ENCODE data around the gene GNB3. TPM values are rescaled to one million over a fixed set of nuclear protein-coding genes. Genes with fewer than 3 reads are reported as not detected.
A peak's percentile ranks its signal among the peaks of the same experiment; 100 is the strongest.

GNB3 gene
- under 1 TPM; 0.48 to 0.54 TPM for total RNA-seq

GRCh38 chr12:6840761-6841515 lies at the start of gene GNB3:
TSS of gene GNB3 (plus strand) at chr12:6840925. CDS start at chr12:6841288, 363 bp downstream.
- DNase-seq, result no peak
- no peaks in the 10 kb centered on the region for H3K27me3 Mint-ChIP-seq (ENCODE audit: low read depth)
- no peak within 1 kb of the TSS for H3K4me3 Mint-ChIP-seq
- peaks cover 2% of the 10 kb centered on the region for H3K36me3 Mint-ChIP-seq (ENCODE audit: low read depth)
- no peak within 1 kb of the TSS for H3K27ac Mint-ChIP-seq
- intact Hi-C loops (cut with micrococcal nuclease), result no loop called here
- CTCF ChIA-PET, result interaction anchor here (0.6 to 1.6 kb wide), 2 partner anchors 87 to 134 kb away, joined by 3 to 5 read pairs; no protein-coding TSS in a partner anchor
- H3K4me1 Mint-ChIP-seq (ENCODE audit: low read depth), result no peaks in the 10 kb centered on the region
- H3K9me3 Mint-ChIP-seq, result no peaks in the 10 kb centered on the region

GRCh38 chr12:6791931-6792520 lies 48.7 kb upstream of the GNB3 start:
- Mint-ChIP-seq H3K27me3 (ENCODE audit: low read depth) (no peaks in the 10 kb centered on the region), H3K9me3 (no peaks in the 10 kb centered on the region), H3K36me3 (ENCODE audit: low read depth) (peaks cover 36% of the 10 kb centered on the region), H3K4me3 (peak overlapping the region; percentile 97), H3K4me1 (ENCODE audit: low read depth) (peaks cover 55% of the 10 kb centered on the region), H3K27ac (peak overlapping the region; percentile 96)
- CTCF ChIA-PET, result interaction anchor here (0.6 to 6.5 kb wide), 17 partner anchors 10 to 234 kb away, joined by 3 to 39 read pairs (median 4); partner anchors contain the start of genes COPS7A, LAG3, MLF2 and PTMS
- intact Hi-C loops (cut with micrococcal nuclease), result loop anchor here (1.0 to 5.0 kb wide), 4 partner anchors 19 to 300 kb away; partner anchors contain the start of genes CHD4, MRPL51, NCAPD2 and USP5
- no peak for DNase-seq

DNA sequence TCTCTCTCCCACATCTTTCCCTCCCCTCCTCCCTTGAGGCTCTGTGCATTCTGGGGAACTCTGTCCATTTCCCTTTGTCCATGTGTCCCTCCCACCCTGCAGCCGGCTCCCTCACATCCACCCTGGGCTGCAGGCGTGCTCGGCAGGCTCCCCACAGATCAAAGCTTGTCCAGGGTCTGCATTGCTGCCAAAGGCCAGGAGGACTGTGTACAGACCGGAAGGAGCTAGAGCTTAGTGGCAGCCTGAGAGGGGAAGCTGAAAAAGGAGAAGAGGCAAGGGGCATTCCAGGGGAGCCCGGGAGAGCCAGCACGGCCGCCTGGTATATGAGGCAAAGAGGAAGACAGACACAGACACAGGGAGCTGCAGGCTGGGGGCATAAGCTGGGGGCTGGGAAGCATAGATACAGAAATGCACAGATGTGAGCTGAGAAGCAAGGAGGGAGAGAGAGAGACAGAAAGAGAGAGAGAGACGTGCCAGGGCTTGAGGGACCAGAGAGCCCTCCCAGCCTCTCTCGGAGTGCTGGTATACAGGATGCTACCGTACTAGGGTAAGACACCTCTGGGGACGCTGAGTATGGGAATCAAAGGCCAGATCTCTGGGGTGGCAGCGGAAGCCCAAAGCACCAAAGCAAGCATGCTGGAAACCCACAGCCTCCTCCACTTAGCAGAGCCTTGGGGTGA lies 48.1 kb upstream of the GNB3 start:
- peak overlapping the region; percentile 97 for H3K4me3 Mint-ChIP-seq
- peak; percentile 61 for DNase-seq
- intact Hi-C loops (cut with micrococcal nuclease), result loop anchor here (2.0 to 5.0 kb wide), 3 partner anchors 18 to 300 kb away; partner anchors contain the start of genes CHD4, MRPL51 and NCAPD2

DNA sequence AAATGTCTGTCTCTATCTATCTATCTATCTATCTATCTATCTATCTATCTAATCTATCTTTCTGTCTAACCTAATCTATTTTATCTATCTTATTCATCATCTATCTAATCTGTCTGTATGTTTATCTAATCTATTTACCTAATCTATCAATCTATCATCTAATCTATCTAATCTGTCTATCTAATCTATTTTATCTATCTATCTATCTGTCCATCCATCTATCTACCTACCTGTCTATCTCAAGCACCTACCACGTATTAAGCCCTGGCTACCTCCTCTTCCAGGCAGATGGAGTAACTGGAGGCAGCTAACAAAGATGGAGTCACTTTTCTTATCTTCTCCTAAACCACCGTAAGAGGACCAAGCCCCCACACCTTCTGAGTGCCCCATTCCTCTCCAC lies 45.6 kb upstream of the GNB3 start:
- H3K4me3 Mint-ChIP-seq, result no peak overlapping the region
- CTCF ChIA-PET, result interaction anchor here (0.7 to 1.8 kb wide), 5 partner anchors 26 to 41 kb away, joined by 3 to 7 read pairs (median 6); no protein-coding TSS in a partner anchor
- peaks cover 38% of the 10 kb centered on the region for H3K36me3 Mint-ChIP-seq (ENCODE audit: low read depth)
- intact Hi-C loops (cut with micrococcal nuclease), result no loop called here
- DNase-seq, result no peak
- H3K9me3 Mint-ChIP-seq, result no peaks in the 10 kb centered on the region
- peaks cover 54% of the 10 kb centered on the region for H3K4me1 Mint-ChIP-seq (ENCODE audit: low read depth)
- no peak overlapping the region for H3K27ac Mint-ChIP-seq
- H3K27me3 Mint-ChIP-seq (ENCODE audit: low read depth), result no peaks in the 10 kb centered on the region

More for the DNA sequence above, 48.1 kb upstream of the GNB3 start:
- CTCF ChIA-PET, result interaction anchor here (0.6 to 6.5 kb wide), 17 partner anchors 10 to 235 kb away, joined by 3 to 39 read pairs (median 4); partner anchors contain the start of genes COPS7A, LAG3, MLF2 and PTMS
- H3K27me3 Mint-ChIP-seq (ENCODE audit: low read depth), result no peaks in the 10 kb centered on the region
- peaks cover 36% of the 10 kb centered on the region for H3K36me3 Mint-ChIP-seq (ENCODE audit: low read depth)
- H3K4me1 Mint-ChIP-seq (ENCODE audit: low read depth), result peaks cover 51% of the 10 kb centered on the region
- H3K9me3 Mint-ChIP-seq, result no peaks in the 10 kb centered on the region
- H3K27ac Mint-ChIP-seq, result peak overlapping the region; percentile 96

GRCh38 chr12:6796576-6796975 lies 44.1 kb upstream of the GNB3 start:
- CTCF ChIA-PET, result interaction anchor here (0.7 to 1.8 kb wide), 5 partner anchors 10 to 42 kb away, joined by 3 to 7 read pairs (median 3); no protein-coding TSS in a partner anchor
- H3K4me1 Mint-ChIP-seq (ENCODE audit: low read depth), result peaks cover 55% of the 10 kb centered on the region
- intact Hi-C loops (cut with micrococcal nuclease), result no loop called here

DNA sequence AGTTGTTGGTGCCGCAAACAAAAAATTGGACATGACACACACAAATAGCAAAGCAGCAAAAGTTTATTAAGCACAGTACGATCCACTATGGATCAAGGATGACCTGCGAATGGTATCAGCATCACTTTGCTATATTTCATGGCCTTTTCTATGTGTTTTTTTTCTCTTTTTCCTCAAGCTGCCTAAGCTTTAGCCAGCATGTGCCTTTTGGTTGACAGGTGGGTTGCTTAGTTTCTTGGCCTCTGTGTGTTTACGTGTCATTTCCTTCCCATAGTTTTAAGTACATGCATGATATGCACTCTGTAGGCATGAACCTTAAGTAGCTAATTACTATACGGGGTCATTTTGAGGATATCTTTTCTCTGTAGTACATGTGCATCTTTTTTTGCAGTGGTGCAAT lies 41.6 kb upstream of the GNB3 start:
- no peaks in the 10 kb centered on the region for H3K27me3 Mint-ChIP-seq (ENCODE audit: low read depth)
- no peaks in the 10 kb centered on the region for H3K9me3 Mint-ChIP-seq
- peaks cover 42% of the 10 kb centered on the region for H3K4me1 Mint-ChIP-seq (ENCODE audit: low read depth)
- peaks cover 33% of the 10 kb centered on the region for H3K36me3 Mint-ChIP-seq (ENCODE audit: low read depth)
- H3K4me3 Mint-ChIP-seq, result no peak overlapping the region
- CTCF ChIA-PET, result interaction anchor here (1.0 to 1.3 kb wide), 2 partner anchors 26 to 45 kb away, joined by 3 read pairs; no protein-coding TSS in a partner anchor
- intact Hi-C loops (cut with micrococcal nuclease), result no loop called here
- no peak overlapping the region for H3K27ac Mint-ChIP-seq
- DNase-seq, result no peak

More at GRCh38 chr12:6796576-6796975, 44.1 kb upstream of the GNB3 start:
- H3K27ac Mint-ChIP-seq, result peak overlapping the region; percentile 15
- no peak overlapping the region for H3K4me3 Mint-ChIP-seq
- H3K9me3 Mint-ChIP-seq, result no peaks in the 10 kb centered on the region
- no peak for DNase-seq
- H3K36me3 Mint-ChIP-seq (ENCODE audit: low read depth), result peaks cover 34% of the 10 kb centered on the region
- no peaks in the 10 kb centered on the region for H3K27me3 Mint-ChIP-seq (ENCODE audit: low read depth)

DNA sequence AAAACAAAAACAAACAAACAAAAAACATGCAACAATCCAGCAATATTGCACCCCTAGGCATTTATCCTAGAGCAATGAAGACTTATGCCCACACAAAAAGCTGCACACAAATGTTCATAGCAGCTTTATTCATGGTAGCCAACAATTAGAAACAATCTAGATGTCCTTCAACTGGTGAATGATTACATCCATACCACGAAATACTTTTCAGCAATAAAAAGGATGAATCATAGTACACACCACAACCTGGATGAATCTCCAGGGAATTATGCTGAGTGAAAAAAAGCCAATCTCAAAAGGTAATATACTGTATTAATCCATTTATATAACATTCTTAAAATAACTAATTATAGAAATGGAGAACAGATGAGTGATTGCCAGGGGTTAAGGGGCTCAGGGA lies 33.6 kb upstream of the GNB3 start:
- Mint-ChIP-seq H3K4me1 (ENCODE audit: low read depth) (peaks cover 19% of the 10 kb centered on the region), H3K36me3 (ENCODE audit: low read depth) (peaks cover 27% of the 10 kb centered on the region), H3K4me3 (no peak overlapping the region), H3K27ac (no peak overlapping the region), H3K9me3 (no peaks in the 10 kb centered on the region), H3K27me3 (ENCODE audit: low read depth) (no peaks in the 10 kb centered on the region)
- DNase-seq, result no peak
- CTCF ChIA-PET, result interaction anchor here (3.8 kb wide), 1 partner anchor 18 kb away, joined by 18 read pairs; no protein-coding TSS in a partner anchor
- intact Hi-C loops (cut with micrococcal nuclease), result no loop called here

- no peak for DNase-seq
- Mint-ChIP-seq H3K9me3 (no peaks in the 10 kb centered on the region), H3K4me3 (no peak overlapping the region), H3K27me3 (ENCODE audit: low read depth) (no peaks in the 10 kb centered on the region), H3K4me1 (ENCODE audit: low read depth) (peaks cover 19% of the 10 kb centered on the region), H3K27ac (no peak overlapping the region), H3K36me3 (ENCODE audit: low read depth) (peaks cover 19% of the 10 kb centered on the region)
- CTCF ChIA-PET, result interaction anchor here (0.7 to 3.8 kb wide), 3 partner anchors 14 to 56 kb away, joined by 3 to 18 read pairs (median 3); partner anchors contain the start of gene MLF2
- intact Hi-C loops (cut with micrococcal nuclease), result no loop called here
Observed at GRCh38 chr12:6809056-6809455, 31.7 kb upstream of the GNB3 start.

GRCh38 chr12:6810758-6811157 lies 30.0 kb upstream of the GNB3 start:
- no peak for DNase-seq
- H3K4me3 Mint-ChIP-seq, result no peak overlapping the region
- H3K9me3 Mint-ChIP-seq, result no peaks in the 10 kb centered on the region
- CTCF ChIA-PET, result interaction anchor here (0.7 to 3.8 kb wide), 5 partner anchors 12 to 32 kb away, joined by 3 to 18 read pairs (median 4); no protein-coding TSS in a partner anchor
- H3K27ac Mint-ChIP-seq, result peak overlapping the region; percentile 46
- peaks cover 19% of the 10 kb centered on the region for H3K4me1 Mint-ChIP-seq (ENCODE audit: low read depth)
- no peaks in the 10 kb centered on the region for H3K27me3 Mint-ChIP-seq (ENCODE audit: low read depth)
- H3K36me3 Mint-ChIP-seq (ENCODE audit: low read depth), result peaks cover 20% of the 10 kb centered on the region
- intact Hi-C loops (cut with micrococcal nuclease), result loop anchor here (2.0 kb wide), 1 partner anchor 18 kb away; no protein-coding TSS in a partner anchor

GRCh38 chr12:6813363-6813762 lies 27.4 kb upstream of the GNB3 start:
- Mint-ChIP-seq H3K4me3 (no peak overlapping the region), H3K4me1 (ENCODE audit: low read depth) (peaks cover 17% of the 10 kb centered on the region), H3K36me3 (ENCODE audit: low read depth) (peaks cover 29% of the 10 kb centered on the region), H3K9me3 (no peaks in the 10 kb centered on the region), H3K27me3 (ENCODE audit: low read depth) (no peaks in the 10 kb centered on the region), H3K27ac (no peak overlapping the region)
- intact Hi-C loops (cut with micrococcal nuclease), result no loop called here
- CTCF ChIA-PET, result interaction anchor here (1.2 to 2.3 kb wide), 4 partner anchors 9 to 60 kb away, joined by 3 to 10 read pairs (median 4); partner anchors contain the start of gene MLF2
- no peak for DNase-seq

DNA sequence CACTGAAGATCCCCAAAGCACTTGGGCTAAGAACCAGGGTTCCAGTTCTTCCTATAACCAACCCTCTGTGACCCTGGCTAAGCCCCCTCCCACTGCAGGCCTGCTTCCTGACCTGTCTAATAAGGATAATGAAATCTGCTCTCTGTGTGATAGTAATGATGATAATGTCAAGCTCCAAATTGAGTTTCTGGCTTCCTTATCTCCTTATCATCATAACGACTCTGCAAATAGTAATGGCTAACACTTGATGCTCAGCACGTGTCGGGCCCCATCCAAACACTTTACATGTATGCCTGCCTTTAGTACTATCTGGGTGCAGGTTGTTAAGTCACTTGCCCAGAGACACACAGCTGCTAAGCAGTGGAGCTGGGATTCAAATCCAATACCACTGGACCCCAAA lies 24.1 kb upstream of the GNB3 start:
- H3K27ac Mint-ChIP-seq, result no peak overlapping the region
- intact Hi-C loops (cut with micrococcal nuclease), result no loop called here
- peaks cover 7% of the 10 kb centered on the region for H3K4me1 Mint-ChIP-seq (ENCODE audit: low read depth)
- no peak overlapping the region for H3K4me3 Mint-ChIP-seq
- H3K27me3 Mint-ChIP-seq (ENCODE audit: low read depth), result no peaks in the 10 kb centered on the region
- peaks cover 24% of the 10 kb centered on the region for H3K36me3 Mint-ChIP-seq (ENCODE audit: low read depth)
- H3K9me3 Mint-ChIP-seq, result no peaks in the 10 kb centered on the region
- CTCF ChIA-PET, result interaction anchor here (0.8 to 2.1 kb wide), 2 partner anchors 50 to 63 kb away, joined by 3 to 12 read pairs; partner anchors contain the start of gene MLF2
- no peak for DNase-seq

Measured in activated naive CD4-positive, alpha-beta T cell treated with anti-CD3 and anti-CD28 coated beads for 36 hours (primary cell).